PFSK-1 (cell line): ENCODE data around the gene KRTAP4-3.

ENCODE experiments used
- FOXP2 ChIP-seq: optimal IDR thresholded peaks from 2 replicates; pipeline ENCODE3; 2011; ENCODE audit warnings: borderline replicate concordance, control low read depth, inconsistent platforms; ENCODE audit not compliant: insufficient read depth; ENCODE audit errors: extremely low read length, extremely low read depth
- POLR2AphosphoS5 ChIP-seq: IDR thresholded peaks from 2 replicates; pipeline ENCODE4 v1.6.1; 2012; ENCODE audit warnings: low read depth, mild to moderate bottlenecking, control low read depth, low read length, moderate library complexity
- SIN3A ChIP-seq: IDR thresholded peaks from 2 replicates; pipeline ENCODE4 v1.6.1; 2012; ENCODE audit warnings: mild to moderate bottlenecking, low read length, moderate library complexity, borderline replicate concordance; ENCODE audit not compliant: insufficient read depth
- TAF1 ChIP-seq: IDR thresholded peaks from 2 replicates; pipeline ENCODE4 v1.6.1; 2012; ENCODE audit warnings: low read length, control low read depth, borderline replicate concordance; ENCODE audit not compliant: insufficient read depth
- TF ChIP-seq, protein P1 (sequence below), 2 experiments: IDR thresholded peaks; 2 replicates each; pipeline versions ENCODE4 v1.6.1 to v1.8.0; 2011 to 2012; ENCODE audit warnings: low read depth in 2 of 2, low read length in 2 of 2, control low read depth in 1 of 2, inconsistent platforms in 1 of 2, mild to moderate bottlenecking in 1 of 2, moderate library complexity in 1 of 2; ENCODE audit not compliant: insufficient read depth in 1 of 2

Gene KRTAP4-3

DNA sequence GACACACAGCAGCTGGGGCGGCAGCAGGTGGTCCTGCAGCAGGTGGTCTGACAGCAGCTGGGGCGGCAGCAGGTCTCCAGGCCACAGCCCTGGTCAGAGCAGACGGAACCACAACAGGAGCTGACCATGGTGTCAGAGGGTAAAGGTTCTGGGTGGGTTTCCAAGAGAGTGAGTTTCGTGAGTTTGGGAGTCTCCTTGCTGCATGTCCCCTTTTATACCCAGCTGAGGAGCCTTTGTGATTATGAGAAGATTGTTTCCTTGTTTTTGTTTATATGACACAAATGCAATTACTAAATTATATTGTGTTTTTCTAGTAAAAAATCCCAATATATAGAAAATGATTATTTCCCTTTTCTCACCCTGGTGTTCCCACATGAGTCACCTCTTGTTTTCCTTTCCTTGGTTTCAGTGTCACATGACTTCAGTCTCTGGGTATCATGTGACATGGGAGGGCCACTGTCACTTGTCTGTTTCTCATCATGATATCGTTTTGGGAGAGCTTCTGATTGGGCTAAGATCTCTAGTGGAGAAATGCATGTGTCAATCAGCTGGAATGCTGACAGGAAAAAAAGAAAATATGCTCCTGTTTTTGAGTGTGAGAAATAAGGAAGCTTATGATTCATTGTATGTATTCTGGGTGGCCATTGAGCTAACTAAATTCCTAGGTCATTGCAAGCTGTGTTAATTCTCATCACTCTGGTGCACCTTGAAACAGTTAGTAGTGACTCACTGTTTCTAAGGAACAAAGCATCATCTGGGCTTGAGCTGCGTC is 27.5 kb downstream of the KRTAP4-3 start, which contains the start of gene KRTAP4-6:
Gene KRTAP4-6 (minus strand): TSS at position 185 of the 772 bp plus-strand sequence. CDS start 57 bp downstream, at position 128.
- TF ChIP-seq FOXP2, result no peak
- TF ChIP-seq SIN3A, result no peak
- TF ChIP-seq TAF1, result no peak

DNA sequence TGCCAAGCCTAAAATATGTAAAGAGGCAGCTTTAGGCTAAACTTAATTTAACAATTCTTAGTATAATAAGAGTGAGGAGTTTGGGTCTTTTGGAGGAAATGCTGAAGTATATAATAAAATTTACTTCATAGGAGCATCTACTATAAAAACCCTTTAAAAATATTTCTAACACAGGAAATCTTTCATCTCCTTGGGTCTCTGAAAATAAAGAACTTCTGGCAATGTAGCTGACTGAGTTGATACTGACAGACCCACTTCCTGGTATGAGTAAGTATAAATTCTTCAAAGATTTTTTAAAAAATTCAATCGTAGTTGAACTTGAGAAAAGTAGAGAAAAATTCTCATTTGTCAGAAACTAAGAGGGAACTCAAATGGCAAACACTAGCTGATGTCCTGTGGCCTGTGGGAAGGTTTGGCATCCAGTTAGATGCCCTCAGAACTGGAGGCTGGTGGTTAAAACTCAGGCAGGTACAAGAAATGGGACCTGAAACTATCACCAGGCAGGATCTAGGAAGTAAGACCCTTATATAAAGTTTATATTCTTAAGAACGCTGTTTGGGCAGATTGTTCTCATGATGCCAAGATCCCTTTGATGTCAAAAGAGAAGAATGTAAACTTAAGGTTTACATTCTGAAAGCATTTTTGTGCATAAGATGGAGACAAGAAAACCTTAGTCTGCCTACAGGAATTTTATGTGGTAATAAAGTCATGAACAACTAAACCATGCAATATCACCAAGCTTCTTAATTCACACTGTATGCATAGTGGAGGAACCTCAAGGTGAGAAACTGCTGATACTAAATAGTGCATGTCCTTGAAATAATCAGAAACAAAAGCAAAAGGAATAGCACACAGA is 33.9 kb downstream of the KRTAP4-3 start:
- TF ChIP-seq SIN3A (no peak), POLR2AphosphoS5 (no peak), TAF1 (no peak), FOXP2 (no peak)
- TF ChIP-seq, protein P1, sequence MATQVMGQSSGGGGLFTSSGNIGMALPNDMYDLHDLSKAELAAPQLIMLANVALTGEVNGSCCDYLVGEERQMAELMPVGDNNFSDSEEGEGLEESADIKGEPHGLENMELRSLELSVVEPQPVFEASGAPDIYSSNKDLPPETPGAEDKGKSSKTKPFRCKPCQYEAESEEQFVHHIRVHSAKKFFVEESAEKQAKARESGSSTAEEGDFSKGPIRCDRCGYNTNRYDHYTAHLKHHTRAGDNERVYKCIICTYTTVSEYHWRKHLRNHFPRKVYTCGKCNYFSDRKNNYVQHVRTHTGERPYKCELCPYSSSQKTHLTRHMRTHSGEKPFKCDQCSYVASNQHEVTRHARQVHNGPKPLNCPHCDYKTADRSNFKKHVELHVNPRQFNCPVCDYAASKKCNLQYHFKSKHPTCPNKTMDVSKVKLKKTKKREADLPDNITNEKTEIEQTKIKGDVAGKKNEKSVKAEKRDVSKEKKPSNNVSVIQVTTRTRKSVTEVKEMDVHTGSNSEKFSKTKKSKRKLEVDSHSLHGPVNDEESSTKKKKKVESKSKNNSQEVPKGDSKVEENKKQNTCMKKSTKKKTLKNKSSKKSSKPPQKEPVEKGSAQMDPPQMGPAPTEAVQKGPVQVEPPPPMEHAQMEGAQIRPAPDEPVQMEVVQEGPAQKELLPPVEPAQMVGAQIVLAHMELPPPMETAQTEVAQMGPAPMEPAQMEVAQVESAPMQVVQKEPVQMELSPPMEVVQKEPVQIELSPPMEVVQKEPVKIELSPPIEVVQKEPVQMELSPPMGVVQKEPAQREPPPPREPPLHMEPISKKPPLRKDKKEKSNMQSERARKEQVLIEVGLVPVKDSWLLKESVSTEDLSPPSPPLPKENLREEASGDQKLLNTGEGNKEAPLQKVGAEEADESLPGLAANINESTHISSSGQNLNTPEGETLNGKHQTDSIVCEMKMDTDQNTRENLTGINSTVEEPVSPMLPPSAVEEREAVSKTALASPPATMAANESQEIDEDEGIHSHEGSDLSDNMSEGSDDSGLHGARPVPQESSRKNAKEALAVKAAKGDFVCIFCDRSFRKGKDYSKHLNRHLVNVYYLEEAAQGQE (IDR thresholded peaks at IDR 0.05; ENCODE audit: insufficient read depth in 1 of 2, low read depth in 2 of 2, low read length in 2 of 2), result no peak

DNA sequence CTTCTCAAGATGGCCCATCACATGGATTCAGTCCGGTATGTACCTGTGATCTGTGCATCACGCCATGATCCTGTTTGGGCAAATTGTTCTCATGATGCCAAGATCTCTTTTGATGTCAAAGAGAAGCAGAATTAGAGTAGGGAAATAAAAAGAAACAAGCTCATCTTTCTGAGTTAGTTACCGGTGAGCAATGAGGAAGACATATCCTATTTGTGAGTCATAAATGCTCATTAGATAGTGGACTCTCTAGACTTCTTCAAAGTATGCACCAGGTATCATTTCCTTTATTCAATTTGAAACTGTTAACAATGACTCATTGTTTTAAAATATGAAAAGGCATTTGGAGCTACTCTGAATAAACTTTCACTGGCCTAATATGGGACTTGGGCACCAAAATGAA is 36.0 kb downstream of the KRTAP4-3 start:
- no peak for TF ChIP-seq FOXP2
- no peak for TF ChIP-seq POLR2AphosphoS5
- TF ChIP-seq, protein P1 (IDR thresholded peaks at IDR 0.05; ENCODE audit: insufficient read depth in 1 of 2, low read depth in 2 of 2, low read length in 2 of 2), result no peak
- no peak for TF ChIP-seq TAF1
- TF ChIP-seq SIN3A, result no peak

- TF ChIP-seq, protein P1 (IDR thresholded peaks at IDR 0.05; ENCODE audit: insufficient read depth in 1 of 2, low read depth in 2 of 2, low read length in 2 of 2), result no peak
- TF ChIP-seq FOXP2, result no peak
- TF ChIP-seq SIN3A, result no peak
- TF ChIP-seq TAF1, result no peak
- TF ChIP-seq POLR2AphosphoS5, result no peak
Observed at GRCh38 chr17:41127371-41127770, 40.6 kb downstream of the KRTAP4-3 start.

- TF ChIP-seq, protein P1 (IDR thresholded peaks at IDR 0.05; ENCODE audit: insufficient read depth in 1 of 2, low read depth in 2 of 2, low read length in 2 of 2), result no peak
- TF ChIP-seq SIN3A (no peak), FOXP2 (no peak), POLR2AphosphoS5 (no peak), TAF1 (no peak)
Observed at GRCh38 chr17:41126412-41126811, 41.6 kb downstream of the KRTAP4-3 start.
